Calu3 (cell line): ENCODE data around the gene P2RX1. TPM values are rescaled to one million over a fixed set of nuclear protein-coding genes. Genes with fewer than 3 reads are reported as not detected.

Experiments used
- BruUV-seq: library from RNA; stranded (reverse); fragments of 400-500 nt; replicated peaks from 2 replicates; lab custom pipeline; 2021; lab: Mats Ljungman, UMichigan
- CTCF ChIA-PET: fragments of 300-600 bp; sonication (Branson Sonifier 250); formaldehyde crosslinking; loops from one replicate; lab custom pipeline; 2022; ENCODE audit warnings: antibody characterized with exemption; lab: Charles Lee
- DNase-seq: peaks from one replicate; pipeline ENCODE4 v3.0.0; 2022
- H3K27ac Mint-ChIP-seq: one replicate; pipeline ENCODE4 v1.8.0; 2022; ENCODE audit warnings: mixed read lengths; ENCODE audit not compliant: unreplicated experiment
- H3K27me3 Mint-ChIP-seq: one replicate; pipeline ENCODE4 v1.8.0; 2022; ENCODE audit warnings: mixed read lengths; ENCODE audit not compliant: unreplicated experiment
- H3K36me3 Mint-ChIP-seq: one replicate; pipeline ENCODE4 v1.8.0; 2022; ENCODE audit warnings: mild to moderate bottlenecking, moderate library complexity, mixed read lengths; ENCODE audit not compliant: insufficient read depth, unreplicated experiment
- H3K4me1 Mint-ChIP-seq: one replicate; pipeline ENCODE4 v1.8.0; 2022; ENCODE audit warnings: mild to moderate bottlenecking, low read depth, mixed read lengths; ENCODE audit not compliant: unreplicated experiment
- H3K4me3 Mint-ChIP-seq: one replicate; pipeline ENCODE4 v1.8.0; 2022; ENCODE audit warnings: mild to moderate bottlenecking, low read depth, moderate library complexity, mixed read lengths; ENCODE audit not compliant: unreplicated experiment
- H3K9me3 Mint-ChIP-seq: one replicate; pipeline ENCODE4 v1.8.0; 2022; ENCODE audit warnings: low read depth, mixed read lengths; ENCODE audit not compliant: unreplicated experiment
- intact Hi-C: fragments of 100-400 bp; cut with micrococcal nuclease; formaldehyde crosslinking; loops from one replicate; pipeline ENCODE4 v1.10.0; 2022; ENCODE audit not compliant: unreplicated experiment
- total RNA-seq: library from RNA; stranded (reverse); gene quantifications from 2 replicates; pipeline ENCODE4 v1.2.3, GENCODE V29; 2022
- TF ChIP-seq, protein P1 (sequence below): fragments of 200-600 bp; IDR thresholded peaks from one replicate; pipeline ENCODE4 v1.8.0; 2022; ENCODE audit warnings: antibody characterized with exemption; ENCODE audit not compliant: unreplicated experiment

The P2RX1 gene
- total RNA-seq, 1 experiment from 2014 or later: not detected

DNA sequence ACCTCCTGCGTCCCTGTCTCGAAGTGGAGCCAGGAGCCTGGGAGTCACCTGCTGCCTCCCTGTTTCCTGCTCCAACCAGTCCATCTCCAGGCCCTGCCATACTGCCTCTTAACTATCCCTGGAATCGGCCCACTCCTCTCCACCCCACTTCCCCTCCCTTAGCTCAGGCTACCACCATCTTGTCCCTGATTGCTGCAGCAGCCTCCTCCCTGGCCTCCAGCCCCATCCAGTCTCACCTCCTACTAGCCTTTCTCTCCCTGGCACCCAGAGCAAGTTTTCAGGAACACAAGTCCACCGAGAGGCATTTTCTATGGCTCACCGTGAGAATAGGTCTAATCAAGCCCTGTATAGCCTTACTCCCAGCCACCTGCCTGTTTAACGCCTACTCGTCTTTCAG is 22.5 kb downstream of the P2RX1 start:
- H3K27ac Mint-ChIP-seq: no peak overlapping the region
- no peak for DNase-seq
- TF ChIP-seq, protein P1, sequence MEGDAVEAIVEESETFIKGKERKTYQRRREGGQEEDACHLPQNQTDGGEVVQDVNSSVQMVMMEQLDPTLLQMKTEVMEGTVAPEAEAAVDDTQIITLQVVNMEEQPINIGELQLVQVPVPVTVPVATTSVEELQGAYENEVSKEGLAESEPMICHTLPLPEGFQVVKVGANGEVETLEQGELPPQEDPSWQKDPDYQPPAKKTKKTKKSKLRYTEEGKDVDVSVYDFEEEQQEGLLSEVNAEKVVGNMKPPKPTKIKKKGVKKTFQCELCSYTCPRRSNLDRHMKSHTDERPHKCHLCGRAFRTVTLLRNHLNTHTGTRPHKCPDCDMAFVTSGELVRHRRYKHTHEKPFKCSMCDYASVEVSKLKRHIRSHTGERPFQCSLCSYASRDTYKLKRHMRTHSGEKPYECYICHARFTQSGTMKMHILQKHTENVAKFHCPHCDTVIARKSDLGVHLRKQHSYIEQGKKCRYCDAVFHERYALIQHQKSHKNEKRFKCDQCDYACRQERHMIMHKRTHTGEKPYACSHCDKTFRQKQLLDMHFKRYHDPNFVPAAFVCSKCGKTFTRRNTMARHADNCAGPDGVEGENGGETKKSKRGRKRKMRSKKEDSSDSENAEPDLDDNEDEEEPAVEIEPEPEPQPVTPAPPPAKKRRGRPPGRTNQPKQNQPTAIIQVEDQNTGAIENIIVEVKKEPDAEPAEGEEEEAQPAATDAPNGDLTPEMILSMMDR: no peak
- intact Hi-C loops: no loop called here
- peaks cover 26% of the 10 kb centered on the region for H3K36me3 Mint-ChIP-seq
- peaks cover 19% of the 10 kb centered on the region for H3K27me3 Mint-ChIP-seq
- H3K4me3 Mint-ChIP-seq: peak overlapping the region; percentile 65
- H3K4me1 Mint-ChIP-seq: peaks cover 22% of the 10 kb centered on the region
- no peaks in the 10 kb centered on the region for H3K9me3 Mint-ChIP-seq
- CTCF ChIA-PET: interaction anchor here (1.7 kb wide), 1 partner anchor 20 kb away, joined by 4 read pairs; no protein-coding TSS in a partner anchor
- BruUV-seq: no TSS peak

DNA sequence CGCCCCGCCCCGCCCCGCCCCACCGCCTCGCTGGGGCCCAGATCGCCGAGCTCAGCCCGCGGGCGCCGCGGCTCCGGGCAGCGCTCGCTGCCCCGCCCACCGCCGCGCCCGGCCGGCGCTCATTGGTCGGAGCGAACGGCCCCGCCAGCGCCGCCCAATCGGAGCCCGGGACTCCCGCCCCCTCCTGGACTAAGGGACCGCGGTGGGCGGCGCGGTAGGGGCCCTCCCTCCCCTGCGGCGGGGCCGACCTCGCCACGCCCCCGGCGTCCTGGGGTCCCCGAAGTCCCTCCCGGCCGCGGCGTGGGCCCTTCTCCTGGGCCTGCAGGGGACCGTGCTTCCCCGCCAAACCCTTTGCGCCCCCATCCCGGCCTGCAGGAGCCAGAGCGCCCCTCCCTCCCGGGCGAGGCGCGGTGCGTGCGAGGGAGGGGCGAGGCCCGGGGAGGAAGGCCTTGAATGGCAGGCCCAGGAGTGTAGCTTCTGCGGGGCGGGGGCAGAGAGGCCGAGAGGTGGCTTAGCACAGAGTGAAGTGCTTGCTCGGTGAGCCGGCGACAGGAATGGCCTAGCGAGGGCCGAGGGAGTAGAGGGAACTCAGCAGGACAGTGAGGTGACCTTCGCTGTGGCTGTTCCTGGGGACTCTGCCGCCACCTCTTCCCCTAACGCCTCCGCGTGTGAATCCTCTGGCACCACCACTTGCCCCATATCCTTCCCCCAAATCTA is 23.1 kb downstream of the P2RX1 start, which contains the start of gene CAMKK1:
TSS of gene CAMKK1 (minus strand) at position 51 of the 717 bp plus-strand sequence. CDS start 7,366 bp downstream, outside the sequence.
- Mint-ChIP-seq H3K27ac (no peak within 1 kb of the TSS), H3K36me3 (peaks cover 32% of the 10 kb centered on the region), H3K27me3 (peaks cover 13% of the 10 kb centered on the region), H3K4me1 (peaks cover 22% of the 10 kb centered on the region), H3K4me3 (peak within 1 kb of the TSS; percentile 65), H3K9me3 (no peaks in the 10 kb centered on the region)
- DNase-seq: peak; percentile 83
- intact Hi-C loops: no loop called here
- CTCF ChIA-PET: interaction anchor here (1.7 kb wide), 1 partner anchor 21 kb away, joined by 4 read pairs; no protein-coding TSS in a partner anchor
- no TSS peak for BruUV-seq
- TF ChIP-seq, protein P1: no peak

DNA sequence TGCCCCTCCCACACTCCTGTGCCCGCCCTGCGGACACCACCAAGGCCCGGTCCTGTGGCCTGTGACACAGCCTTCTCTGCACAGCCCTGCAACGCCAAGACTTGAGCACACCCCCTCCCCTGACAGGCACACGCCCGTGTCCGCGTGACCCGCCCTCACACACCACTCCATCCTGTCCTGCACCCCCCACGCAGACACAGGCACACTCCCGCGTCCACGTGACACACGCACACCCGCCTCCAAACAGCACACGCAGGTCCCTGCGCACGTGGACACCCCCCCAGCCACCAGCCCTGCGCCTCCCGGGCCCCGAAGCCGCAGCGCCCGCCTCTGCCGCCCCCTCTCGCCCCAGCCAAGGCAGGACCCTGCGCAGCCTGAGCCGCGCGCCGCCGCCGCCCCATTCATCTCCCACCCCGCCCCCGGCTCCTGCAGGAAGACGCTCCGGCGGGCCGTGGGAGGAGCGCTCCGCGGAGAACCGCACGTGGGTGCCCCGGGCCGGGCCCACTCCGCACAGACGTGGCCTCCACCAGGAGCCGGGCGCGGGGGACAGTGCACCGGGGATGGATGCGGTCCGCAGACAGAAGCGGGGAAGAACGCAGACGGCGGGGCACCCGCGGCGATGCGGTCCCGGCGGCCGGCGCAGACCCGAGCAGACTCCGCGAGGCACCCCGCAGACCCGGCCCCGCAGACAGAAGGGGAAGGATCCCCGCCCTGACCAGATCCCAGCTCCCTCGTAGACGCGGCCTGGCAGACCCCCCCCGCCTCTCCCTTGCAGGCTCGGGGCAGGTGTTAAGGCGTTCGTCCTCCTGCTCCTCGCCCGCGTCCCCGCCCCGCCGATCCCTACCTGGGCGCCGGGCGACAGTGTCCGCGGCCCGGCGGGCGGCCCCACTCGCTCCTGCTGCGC is 23.9 kb downstream of the P2RX1 start:
- Mint-ChIP-seq H3K36me3 (peaks cover 35% of the 10 kb centered on the region), H3K27ac (no peak overlapping the region), H3K4me1 (peaks cover 29% of the 10 kb centered on the region), H3K27me3 (peaks cover 13% of the 10 kb centered on the region), H3K9me3 (no peaks in the 10 kb centered on the region), H3K4me3 (peak overlapping the region; percentile 65)
- TF ChIP-seq, protein P1: no peak
- intact Hi-C loops: no loop called here
- no TSS peak for BruUV-seq
- DNase-seq: peak; percentile 28
- CTCF ChIA-PET: interaction anchor here (1.7 kb wide), 1 partner anchor 22 kb away, joined by 4 read pairs; no protein-coding TSS in a partner anchor

DNA sequence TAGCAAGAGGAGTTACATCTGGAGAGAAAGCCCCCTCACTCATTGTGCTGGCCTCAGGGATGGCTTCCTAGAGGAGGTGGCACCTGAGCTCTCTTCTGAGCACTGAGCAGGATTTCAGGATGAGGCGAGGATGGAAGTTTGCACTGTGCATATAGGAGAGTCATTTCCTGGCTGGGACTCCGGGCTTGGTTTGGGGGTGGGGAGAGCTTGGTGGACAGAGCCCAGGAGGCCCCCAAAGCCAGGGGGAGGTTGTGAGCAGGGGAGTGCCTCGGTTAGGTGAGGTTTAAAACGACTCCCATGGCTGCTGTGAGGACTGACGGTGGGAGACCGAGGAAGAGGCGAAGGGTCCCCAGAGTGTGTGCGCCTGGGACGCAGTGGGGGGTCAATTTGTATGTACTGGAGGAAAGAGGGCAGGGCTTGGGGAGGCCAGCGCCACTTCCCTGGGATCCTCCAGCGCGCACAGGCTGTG is 24.6 kb downstream of the P2RX1 start:
- CTCF ChIA-PET: no interaction called here
- BruUV-seq: no TSS peak
- DNase-seq: no peak

More for the DNA sequence above, 24.6 kb downstream of the P2RX1 start:
- Mint-ChIP-seq H3K27me3 (peaks cover 13% of the 10 kb centered on the region), H3K9me3 (no peaks in the 10 kb centered on the region), H3K36me3 (peaks cover 40% of the 10 kb centered on the region), H3K4me1 (peaks cover 35% of the 10 kb centered on the region), H3K4me3 (peak overlapping the region; percentile 65), H3K27ac (no peak overlapping the region)
- intact Hi-C loops: no loop called here
- TF ChIP-seq, protein P1: no peak
